Measurements from ENCODE around the gene POLR2M.

POLR2M gene

DNA sequence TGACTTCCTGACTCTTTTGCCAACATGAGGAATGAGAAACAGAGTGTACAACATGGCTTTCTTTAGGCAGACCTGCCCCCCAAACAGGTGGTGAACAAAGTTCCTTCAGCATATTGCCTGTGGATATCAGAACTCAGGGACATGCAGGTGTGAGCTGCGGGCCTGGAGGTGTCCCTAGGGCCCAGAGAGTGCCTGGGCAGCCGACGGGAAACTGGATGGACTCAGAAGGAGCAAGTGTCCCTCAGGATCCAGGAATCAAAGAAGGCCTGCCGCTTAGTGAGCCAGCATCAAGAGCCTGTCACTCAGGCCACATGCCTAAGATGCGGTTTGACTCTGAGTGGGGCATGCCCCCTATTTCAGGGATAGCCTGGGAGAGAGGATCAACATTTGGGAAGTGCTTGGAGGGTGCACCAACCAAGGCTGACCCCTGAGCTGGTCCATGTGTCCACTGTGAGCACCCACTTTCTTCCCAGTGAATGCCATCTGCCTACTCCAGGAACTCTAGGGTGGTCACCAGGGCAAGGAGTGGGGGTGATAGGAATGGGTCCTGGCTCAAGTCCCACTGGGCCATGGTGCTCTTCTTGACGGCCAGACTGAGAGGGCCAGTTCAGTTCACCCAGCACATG, 16.1 kb upstream of the POLR2M start:
- TF ChIP-seq, protein P1, sequence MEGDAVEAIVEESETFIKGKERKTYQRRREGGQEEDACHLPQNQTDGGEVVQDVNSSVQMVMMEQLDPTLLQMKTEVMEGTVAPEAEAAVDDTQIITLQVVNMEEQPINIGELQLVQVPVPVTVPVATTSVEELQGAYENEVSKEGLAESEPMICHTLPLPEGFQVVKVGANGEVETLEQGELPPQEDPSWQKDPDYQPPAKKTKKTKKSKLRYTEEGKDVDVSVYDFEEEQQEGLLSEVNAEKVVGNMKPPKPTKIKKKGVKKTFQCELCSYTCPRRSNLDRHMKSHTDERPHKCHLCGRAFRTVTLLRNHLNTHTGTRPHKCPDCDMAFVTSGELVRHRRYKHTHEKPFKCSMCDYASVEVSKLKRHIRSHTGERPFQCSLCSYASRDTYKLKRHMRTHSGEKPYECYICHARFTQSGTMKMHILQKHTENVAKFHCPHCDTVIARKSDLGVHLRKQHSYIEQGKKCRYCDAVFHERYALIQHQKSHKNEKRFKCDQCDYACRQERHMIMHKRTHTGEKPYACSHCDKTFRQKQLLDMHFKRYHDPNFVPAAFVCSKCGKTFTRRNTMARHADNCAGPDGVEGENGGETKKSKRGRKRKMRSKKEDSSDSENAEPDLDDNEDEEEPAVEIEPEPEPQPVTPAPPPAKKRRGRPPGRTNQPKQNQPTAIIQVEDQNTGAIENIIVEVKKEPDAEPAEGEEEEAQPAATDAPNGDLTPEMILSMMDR (conservative IDR thresholded peaks at IDR 0.05; ENCODE audit: low read depth, low read length) = no peak
- H3K4me3 ChIP-seq (ENCODE audit: low read depth, low read length) = no peak overlapping the region
- DNase-seq (ENCODE audit: low read depth) = no peak

GRCh38 chr15:57691082-57691481, 15.4 kb upstream of the POLR2M start:
- TF ChIP-seq, protein P1 (conservative IDR thresholded peaks at IDR 0.05; ENCODE audit: low read depth, low read length) = no peak
- H3K4me3 ChIP-seq (ENCODE audit: low read depth, low read length) = no peak overlapping the region
- DNase-seq (ENCODE audit: low read depth) = no peak

- TF ChIP-seq, protein P1 (conservative IDR thresholded peaks at IDR 0.05; ENCODE audit: low read depth, low read length) = no peak
- H3K4me3 ChIP-seq (ENCODE audit: low read depth, low read length) = no peak overlapping the region
- DNase-seq (ENCODE audit: low read depth) = peak; percentile 73
Measured at GRCh38 chr15:57692709-57693108, 13.8 kb upstream of the POLR2M start.

GRCh38 chr15:57694279-57694678, 12.2 kb upstream of the POLR2M start:
- TF ChIP-seq, protein P1 (conservative IDR thresholded peaks at IDR 0.05; ENCODE audit: low read depth, low read length) = no peak
- no peak overlapping the region for H3K4me3 ChIP-seq (ENCODE audit: low read depth, low read length)
- DNase-seq (ENCODE audit: low read depth) = no peak

GRCh38 chr15:57696146-57696545, 10.4 kb upstream of the POLR2M start:
- TF ChIP-seq, protein P1 (conservative IDR thresholded peaks at IDR 0.05; ENCODE audit: low read depth, low read length) = no peak
- H3K4me3 ChIP-seq (ENCODE audit: low read depth, low read length) = no peak overlapping the region
- DNase-seq (ENCODE audit: low read depth) = no peak

GRCh38 chr15:57697588-57697987, 8.9 kb upstream of the POLR2M start:
- H3K4me3 ChIP-seq (ENCODE audit: low read depth, low read length) = no peak overlapping the region
- DNase-seq (ENCODE audit: low read depth) = peak; percentile 51
- TF ChIP-seq, protein P1 (conservative IDR thresholded peaks at IDR 0.05; ENCODE audit: low read depth, low read length) = no peak

DNA sequence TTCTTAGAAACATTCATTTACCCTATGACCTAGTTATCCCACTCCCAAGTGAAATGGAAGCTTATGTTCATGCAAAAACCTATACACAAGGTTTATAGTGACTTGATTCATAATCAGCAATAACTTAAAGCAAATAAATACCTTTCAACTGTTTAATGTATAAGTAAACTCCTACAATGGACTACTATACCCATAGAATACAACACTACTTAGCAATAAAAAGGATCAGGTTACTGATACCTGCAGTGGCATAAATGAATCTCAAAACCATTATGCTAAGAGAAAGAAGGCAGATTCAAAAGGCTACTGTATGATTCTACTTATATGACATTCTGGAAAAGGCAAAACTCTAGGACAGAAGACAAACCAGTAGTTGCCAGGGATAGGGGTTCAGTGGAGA, 8.3 kb upstream of the POLR2M start:
- DNase-seq (ENCODE audit: low read depth) = no peak
- TF ChIP-seq, protein P1 (conservative IDR thresholded peaks at IDR 0.05; ENCODE audit: low read depth, low read length) = no peak
- no peak overlapping the region for H3K4me3 ChIP-seq (ENCODE audit: low read depth, low read length)
